Measurements from ENCODE around the gene OTUD7B.

- TF ChIP-seq CBFB (CRISPR knock-in tag; IDR thresholded peaks at IDR 0.05) (no peak), CHD1 (IDR thresholded peaks at IDR 0.05; ENCODE audit: low read length) (no peak), HNRNPK (IDR thresholded peaks at IDR 0.05; ENCODE audit: low read depth, low read length, poor library complexity, severe bottlenecking) (no peak), CTCF (IDR thresholded peaks at IDR 0.05 in 2 of 3, conservative IDR thresholded peaks at IDR 0.05 in 1 of 3; ENCODE audit: insufficient read depth in 2 of 3, low read depth in 1 of 3, low read length in 3 of 3) (no peak), ATF7 (IDR thresholded peaks at IDR 0.05) (no peak)
Measured at GRCh38 chr1:149928401-149928724, 82.2 kb downstream of the OTUD7B start.

Data from K562 (cell line).